Measurements from ENCODE around the gene U2AF2.

The U2AF2 gene

GRCh38 chr19:55697698-55698097 is 42.9 kb downstream of the U2AF2 start:
- no peak for TF ChIP-seq CTCF (IDR thresholded peaks at IDR 0.05; ENCODE audit: control extremely low read depth, extremely low read depth, low read depth, missing control alignments)
- POLR2A ChIA-PET: no interaction called here
- DNase-seq (ENCODE audit: extremely low spot score): no peak
- CTCF ChIA-PET: no interaction called here

- CTCF ChIA-PET: no interaction called here
- POLR2A ChIA-PET: no interaction called here
- DNase-seq (ENCODE audit: extremely low spot score): no peak
Measured at GRCh38 chr19:55698256-55698655, 43.4 kb downstream of the U2AF2 start.

GRCh38 chr19:55699221-55699620 is 44.4 kb downstream of the U2AF2 start:
- ChIA-PET POLR2A (no interaction called here), CTCF (no interaction called here)
- TF ChIP-seq CTCF (IDR thresholded peaks at IDR 0.05; ENCODE audit: control extremely low read depth, extremely low read depth, low read depth, missing control alignments): no peak
- no peak for DNase-seq (ENCODE audit: extremely low spot score)

More at GRCh38 chr19:55698256-55698655, 43.4 kb downstream of the U2AF2 start:
- no peak for TF ChIP-seq CTCF (IDR thresholded peaks at IDR 0.05; ENCODE audit: control extremely low read depth, extremely low read depth, low read depth, missing control alignments)

- no peak for TF ChIP-seq CTCF (IDR thresholded peaks at IDR 0.05; ENCODE audit: control extremely low read depth, extremely low read depth, low read depth, missing control alignments)
- no peak for DNase-seq (ENCODE audit: extremely low spot score)
- ChIA-PET POLR2A (interaction anchor here (0.5 kb wide), 1 partner anchor 29 kb away, joined by 4 read pairs; no protein-coding TSS in a partner anchor), CTCF (no interaction called here)
Measured at GRCh38 chr19:55700813-55701212, 46.0 kb downstream of the U2AF2 start.

GRCh38 chr19:55702131-55702627 is 47.3 kb downstream of the U2AF2 start:
- CTCF ChIA-PET: interaction anchor here (1.0 to 1.4 kb wide), 2 partner anchors 69 to 551 kb away, joined by 3 to 4 read pairs; no protein-coding TSS in a partner anchor

GRCh38 chr19:55703790-55704215 is 49.0 kb downstream of the U2AF2 start:
- peak; percentile 65 for TF ChIP-seq CTCF (IDR thresholded peaks at IDR 0.05; ENCODE audit: control extremely low read depth, extremely low read depth, low read depth, missing control alignments)
- ChIA-PET POLR2A (no interaction called here), CTCF (interaction anchor here (1.0 to 1.6 kb wide), 4 partner anchors 10 to 189 kb away, joined by 3 to 4 read pairs (median 4); no protein-coding TSS in a partner anchor)
- DNase-seq (ENCODE audit: extremely low spot score): peak; percentile 42

More at GRCh38 chr19:55702131-55702627, 47.3 kb downstream of the U2AF2 start:
- TF ChIP-seq CTCF (IDR thresholded peaks at IDR 0.05; ENCODE audit: control extremely low read depth, extremely low read depth, low read depth, missing control alignments): no peak
- no peak for DNase-seq (ENCODE audit: extremely low spot score)
- POLR2A ChIA-PET: no interaction called here

Measured in GM10248 (cell line).